Kidney (tissue), 14 donors: ENCODE measurements around the gene CCL21. TPM values are rescaled to one million over a fixed set of nuclear protein-coding genes. Genes with fewer than 3 reads are reported as not detected.
A peak's percentile ranks its signal among the peaks of the same experiment; 100 is the strongest.
"Not testable (repeated sequence)": the region's sequence is repeated elsewhere in the genome, so short reads cannot be mapped to it uniquely, and the experiment has no call there.

Experiments
- DNase-seq, 5 donors: peaks; one replicate each; pipeline ENCODE4 v3.0.0-alpha.2; 2013 to 2020
- FAIRE-seq: peaks from 2 replicates; lab custom pipeline; 2012; peaks lifted over from hg19 to GRCh38; lab: Jason Lieb, UNC
- H3K27ac ChIP-seq, 2 donors: one replicate each; pipeline ENCODE4 v1.7.0; 2013; ENCODE audit warnings: low read depth in 2 of 2, low read length in 2 of 2, inconsistent platforms in 1 of 2
- H3K27me3 ChIP-seq: one replicate; pipeline ENCODE4 v1.7.1; 2013; ENCODE audit warnings: low read length, inconsistent platforms; ENCODE audit not compliant: control insufficient read depth, insufficient read depth
- H3K36me3 ChIP-seq, 3 donors: one replicate each; pipeline versions ENCODE4 v1.7.0 to v1.7.1; 2013; ENCODE audit warnings: low read length in 3 of 3, control low read depth in 1 of 3, inconsistent platforms in 1 of 3; ENCODE audit not compliant: insufficient read depth in 3 of 3, control insufficient read depth in 2 of 3
- H3K4me1 ChIP-seq, 3 donors: one replicate each; pipeline versions ENCODE4 v1.7.0 to v1.7.1; 2013; ENCODE audit warnings: low read length in 3 of 3, inconsistent platforms in 1 of 3, low read depth in 1 of 3; ENCODE audit not compliant: control insufficient read depth in 2 of 3, insufficient read depth in 2 of 3
- H3K4me3 ChIP-seq, 3 donors: one replicate each; pipeline versions ENCODE4 v1.7.0 to v1.8.1; 2013; ENCODE audit warnings: low read length in 3 of 3, control low read depth in 1 of 3, inconsistent platforms in 1 of 3
- H3K9ac ChIP-seq, 3 donors: one replicate each; pipeline versions ENCODE4 v1.7.0 to v1.7.1; 2013; ENCODE audit warnings: low read length in 3 of 3, control low read depth in 1 of 3, inconsistent platforms in 1 of 3
- H3K9me3 ChIP-seq, 3 donors: one replicate each; pipeline versions ENCODE4 v1.7.0 to v1.7.1; 2013; ENCODE audit warnings: low read length in 3 of 3, control low read depth in 1 of 3, inconsistent platforms in 1 of 3; ENCODE audit not compliant: control insufficient read depth in 2 of 3, insufficient read depth in 1 of 3
- CTCF ChIP-seq: IDR thresholded peaks from 3 replicates; pipeline ENCODE4 v1.5.1; 2012; ENCODE audit warnings: mild to moderate bottlenecking, moderate library complexity, borderline replicate concordance; ENCODE audit not compliant: insufficient read depth; ENCODE audit errors: extremely low read depth
- intact Hi-C: fragments of 100-400 bp; cut with DNase I; formaldehyde crosslinking; loops from one replicate; pipeline ENCODE4 v1.11.1; 2022
- polyA plus RNA-seq: library from polyadenylated mRNA; stranded (reverse); fragments of 350-450 nt; fragmentation: Illumina TruSeq; extraction: RNeasy Lipid Tissue Mini Kit (QIAGEN cat#74804); gene quantifications from one replicate; pipeline ENCODE4 v1.2.3, GENCODE V29; 2014; ENCODE audit warnings: low read depth, low replicate concordance; ENCODE audit not compliant: insufficient read depth
- total RNA-seq: library from RNA; stranded (reverse); fragmentation: NEBNext Ultra II Directional; extraction: Animal tissue kit (Norgen Biotek cat#: 25700); gene quantifications from one replicate; pipeline ENCODE4 v1.2.1, GENCODE V29; 2021
- donor health status: control.
- donor health status: control.
- donor health status: control.
- donor health status: control.
- donor health status: control.
- donor health status: DM: yes; HTN: yes; CAD: no.
- donor health status: Normal renal cell carcinoma (clear cell type).

Gene CCL21
- total and polyA plus RNA-seq, 2 donors from 2014 or later: 42.8 to 92.8 TPM

- FAIRE-seq: peak; percentile 33
These were observed 22.9 kb upstream of the CCL21 start for GRCh38 chr9:34732886-34733285.

GRCh38 chr9:34732478-34732877, 22.5 kb upstream of the CCL21 start:
- no peaks in the 10 kb centered on the region for H3K9me3 ChIP-seq
- H3K27ac ChIP-seq: no peak overlapping the region
- no peaks in the 10 kb centered on the region for H3K36me3 ChIP-seq
- FAIRE-seq (no peak), DNase-seq (no peak)
- intact Hi-C loops: no loop called here
- no peak overlapping the region for H3K4me3 ChIP-seq
- no peak for TF ChIP-seq CTCF
- H3K4me1 ChIP-seq: no peaks in the 10 kb centered on the region
- H3K27me3 ChIP-seq: no peaks in the 10 kb centered on the region
- H3K9ac ChIP-seq: no peak overlapping the region

More at GRCh38 chr9:34732886-34733285, 22.9 kb upstream of the CCL21 start:
- DNase-seq: no peak
- no peak overlapping the region for H3K4me3 ChIP-seq
- intact Hi-C loops: no loop called here
- no peaks in the 10 kb centered on the region for H3K4me1 ChIP-seq
- no peaks in the 10 kb centered on the region for H3K27me3 ChIP-seq
- no peak overlapping the region for H3K27ac ChIP-seq
- no peaks in the 10 kb centered on the region for H3K36me3 ChIP-seq
- H3K9ac ChIP-seq: no peak overlapping the region
- H3K9me3 ChIP-seq: no peaks in the 10 kb centered on the region
- TF ChIP-seq CTCF: no peak

GRCh38 chr9:34723141-34723540, 13.2 kb upstream of the CCL21 start:
- Histone ChIP-seq H3K4me3 (no peak overlapping the region), H3K27me3 (no peaks in the 10 kb centered on the region), H3K27ac (no peak overlapping the region), H3K9me3 (no peaks in the 10 kb centered on the region), H3K9ac (no peak overlapping the region), H3K36me3 (no peaks in the 10 kb centered on the region), H3K4me1 (peaks cover 0 to 7% (median 0%) of the 10 kb centered on the region in 3 donors)
- DNase-seq (no peak), FAIRE-seq (no peak)
- intact Hi-C loops: no loop called here
- TF ChIP-seq CTCF: no peak

- H3K4me3 ChIP-seq, H3K9me3 ChIP-seq, intact Hi-C loops, H3K27me3 ChIP-seq, H3K4me1 ChIP-seq, H3K9ac ChIP-seq, DNase-seq, H3K27ac ChIP-seq, FAIRE-seq, H3K36me3 ChIP-seq: not testable (repeated sequence)
These were observed 9.8 kb upstream of the CCL21 start for GRCh38 chr9:34719769-34720025.
